Measurements from ENCODE around the gene UVRAG.

The UVRAG gene

DNA sequence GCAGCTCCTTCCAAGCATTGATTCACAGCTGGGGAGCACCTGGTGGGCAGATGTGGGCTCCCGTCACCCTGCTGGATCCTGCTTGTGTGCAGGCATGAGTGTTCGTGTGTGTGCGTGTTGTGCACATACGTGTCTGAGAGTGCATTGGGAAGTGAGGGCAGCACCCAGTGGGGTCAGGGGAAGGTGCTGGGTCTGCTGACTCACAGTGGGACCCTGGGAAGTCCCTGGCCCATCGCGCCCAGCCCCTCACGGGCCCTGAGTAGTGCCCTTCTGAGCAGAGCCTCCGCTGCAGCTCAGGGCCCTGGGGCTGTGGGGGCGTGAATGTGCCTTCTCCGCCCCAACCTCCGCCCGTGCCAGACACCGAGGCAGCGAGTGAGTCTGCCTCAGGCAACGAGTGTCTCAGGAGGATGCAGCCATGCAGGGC is 354.5 kb downstream of the UVRAG start:
- H3K9me3 Mint-ChIP-seq, result no peaks in the 10 kb centered on the region
- H3K27me3 Mint-ChIP-seq, result no peaks in the 10 kb centered on the region
- no peak overlapping the region for H3K27ac Mint-ChIP-seq
- no peak overlapping the region for H3K4me3 Mint-ChIP-seq
- no peaks in the 10 kb centered on the region for H3K36me3 Mint-ChIP-seq (ENCODE audit: low read depth)
- H3K4me1 Mint-ChIP-seq (ENCODE audit: low read depth), result peaks cover 2% of the 10 kb centered on the region

GRCh38 chr11:76170468-76170867 is 355.5 kb downstream of the UVRAG start:
- H3K4me3 Mint-ChIP-seq, result no peak overlapping the region
- H3K36me3 Mint-ChIP-seq (ENCODE audit: low read depth), result no peaks in the 10 kb centered on the region
- no peaks in the 10 kb centered on the region for H3K27me3 Mint-ChIP-seq
- H3K9me3 Mint-ChIP-seq, result no peaks in the 10 kb centered on the region
- no peak overlapping the region for H3K27ac Mint-ChIP-seq
- H3K4me1 Mint-ChIP-seq (ENCODE audit: low read depth), result peaks cover 3% of the 10 kb centered on the region

DNA sequence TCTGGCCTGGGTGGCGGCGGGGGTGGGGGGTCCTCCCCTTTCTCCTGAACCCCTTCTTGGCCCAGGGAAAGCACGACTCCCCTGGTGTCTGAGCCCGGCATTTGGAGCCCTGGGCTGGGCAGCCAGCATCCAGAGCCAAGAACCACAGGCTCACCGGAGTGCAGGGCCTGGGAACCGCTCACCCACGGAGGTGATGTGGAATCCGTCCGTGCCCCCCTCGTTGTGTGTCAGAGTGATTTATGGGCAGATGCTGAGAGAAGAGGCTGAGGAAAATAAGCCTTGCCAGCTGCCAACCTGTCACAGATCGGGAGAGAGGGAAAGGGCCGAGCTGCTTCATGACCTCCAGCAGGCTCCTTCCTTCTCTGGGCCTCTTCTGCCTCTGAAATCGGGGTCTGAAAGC is 357.6 kb downstream of the UVRAG start:
- Mint-ChIP-seq H3K27me3 (no peaks in the 10 kb centered on the region), H3K27ac (no peak overlapping the region), H3K4me1 (ENCODE audit: low read depth) (peaks cover 3% of the 10 kb centered on the region), H3K4me3 (no peak overlapping the region), H3K36me3 (ENCODE audit: low read depth) (no peaks in the 10 kb centered on the region), H3K9me3 (no peaks in the 10 kb centered on the region)

GRCh38 chr11:76173663-76174062 is 358.7 kb downstream of the UVRAG start:
- Mint-ChIP-seq H3K27ac (no peak overlapping the region), H3K4me3 (no peak overlapping the region), H3K4me1 (ENCODE audit: low read depth) (peaks cover 3% of the 10 kb centered on the region), H3K36me3 (ENCODE audit: low read depth) (no peaks in the 10 kb centered on the region), H3K9me3 (no peaks in the 10 kb centered on the region), H3K27me3 (no peaks in the 10 kb centered on the region)

GRCh38 chr11:76174330-76174729 is 359.3 kb downstream of the UVRAG start:
- Mint-ChIP-seq H3K9me3 (no peaks in the 10 kb centered on the region), H3K27ac (no peak overlapping the region), H3K36me3 (ENCODE audit: low read depth) (no peaks in the 10 kb centered on the region), H3K27me3 (no peaks in the 10 kb centered on the region), H3K4me3 (no peak overlapping the region), H3K4me1 (ENCODE audit: low read depth) (peaks cover 3% of the 10 kb centered on the region)

DNA sequence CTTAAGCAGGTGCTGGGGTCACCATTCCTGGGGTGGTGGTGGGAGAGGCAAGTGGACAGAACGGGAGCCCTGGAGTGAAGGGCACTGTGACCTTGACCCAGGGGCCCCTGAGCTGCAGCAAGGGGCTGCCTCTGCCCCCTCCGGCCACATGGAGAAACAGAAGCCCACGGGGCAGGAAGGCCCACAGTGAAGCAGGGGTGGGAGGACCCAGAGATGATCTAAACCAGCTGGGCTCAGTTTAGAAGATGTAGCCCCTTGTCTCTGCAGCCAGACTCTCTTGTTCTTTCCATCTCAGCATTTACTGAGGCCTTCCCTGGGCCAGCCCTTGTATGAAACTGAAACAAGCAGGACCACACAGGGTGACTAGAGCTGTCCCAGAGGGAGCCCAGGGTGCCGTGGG is 360.8 kb downstream of the UVRAG start:
- peaks cover 3% of the 10 kb centered on the region for H3K4me1 Mint-ChIP-seq (ENCODE audit: low read depth)
- H3K4me3 Mint-ChIP-seq, result no peak overlapping the region
- no peaks in the 10 kb centered on the region for H3K9me3 Mint-ChIP-seq
- no peak overlapping the region for H3K27ac Mint-ChIP-seq
- H3K36me3 Mint-ChIP-seq (ENCODE audit: low read depth), result no peaks in the 10 kb centered on the region
- no peaks in the 10 kb centered on the region for H3K27me3 Mint-ChIP-seq

DNA sequence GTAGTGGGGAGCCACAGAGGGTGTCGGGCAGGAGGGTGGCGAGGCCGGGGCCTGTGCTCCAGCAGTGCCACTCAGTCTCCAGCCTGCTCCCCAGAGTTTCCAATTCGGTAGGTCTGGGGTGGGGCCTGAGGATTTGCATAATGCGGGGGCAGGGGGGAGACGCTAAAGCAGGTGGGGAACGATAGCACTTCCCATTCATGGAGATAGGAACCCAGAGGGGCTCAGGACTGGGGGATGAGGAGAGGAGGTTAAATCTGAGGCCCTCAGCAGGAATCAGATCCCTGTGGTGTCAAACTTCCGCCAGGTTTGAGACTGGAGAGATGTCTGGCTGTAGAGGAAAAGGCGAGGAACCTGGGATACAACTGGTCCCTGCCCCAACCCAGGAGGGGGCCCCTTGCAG is 361.5 kb downstream of the UVRAG start:
- no peaks in the 10 kb centered on the region for H3K27me3 Mint-ChIP-seq
- no peaks in the 10 kb centered on the region for H3K9me3 Mint-ChIP-seq
- no peak overlapping the region for H3K4me3 Mint-ChIP-seq
- H3K36me3 Mint-ChIP-seq (ENCODE audit: low read depth), result no peaks in the 10 kb centered on the region
- H3K4me1 Mint-ChIP-seq (ENCODE audit: low read depth), result peaks cover 3% of the 10 kb centered on the region
- no peak overlapping the region for H3K27ac Mint-ChIP-seq

DNA sequence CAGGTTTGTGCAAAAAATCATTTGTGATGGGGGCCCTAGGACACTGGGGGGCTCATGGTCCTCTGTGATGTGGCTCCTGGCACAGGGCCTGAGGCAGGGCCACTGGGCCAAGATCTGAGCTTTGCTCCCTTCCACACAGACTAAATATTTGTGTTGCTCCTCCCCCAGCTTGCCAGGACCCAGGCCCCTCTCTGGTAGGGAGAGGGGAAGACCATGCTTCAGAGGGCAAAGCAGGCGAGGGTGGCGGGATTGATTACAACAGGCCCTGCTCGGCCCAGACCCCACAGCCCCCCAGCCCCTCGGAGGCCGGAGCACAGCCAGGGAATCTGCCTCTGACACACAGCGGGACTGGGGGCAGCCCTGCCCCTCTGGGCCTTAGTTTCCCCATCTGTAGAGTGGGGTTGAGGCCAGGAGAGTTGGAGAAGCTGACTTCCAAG is 362.3 kb downstream of the UVRAG start:
- Mint-ChIP-seq H3K27me3 (no peaks in the 10 kb centered on the region), H3K4me3 (no peak overlapping the region), H3K4me1 (ENCODE audit: low read depth) (peaks cover 3% of the 10 kb centered on the region), H3K27ac (no peak overlapping the region), H3K36me3 (ENCODE audit: low read depth) (no peaks in the 10 kb centered on the region), H3K9me3 (no peaks in the 10 kb centered on the region)

GRCh38 chr11:76179147-76179546 is 364.1 kb downstream of the UVRAG start:
- Mint-ChIP-seq H3K27ac (no peak overlapping the region), H3K36me3 (ENCODE audit: low read depth) (no peaks in the 10 kb centered on the region), H3K27me3 (no peaks in the 10 kb centered on the region), H3K9me3 (no peaks in the 10 kb centered on the region), H3K4me1 (ENCODE audit: low read depth) (peaks cover 3% of the 10 kb centered on the region), H3K4me3 (no peak overlapping the region)

DNA sequence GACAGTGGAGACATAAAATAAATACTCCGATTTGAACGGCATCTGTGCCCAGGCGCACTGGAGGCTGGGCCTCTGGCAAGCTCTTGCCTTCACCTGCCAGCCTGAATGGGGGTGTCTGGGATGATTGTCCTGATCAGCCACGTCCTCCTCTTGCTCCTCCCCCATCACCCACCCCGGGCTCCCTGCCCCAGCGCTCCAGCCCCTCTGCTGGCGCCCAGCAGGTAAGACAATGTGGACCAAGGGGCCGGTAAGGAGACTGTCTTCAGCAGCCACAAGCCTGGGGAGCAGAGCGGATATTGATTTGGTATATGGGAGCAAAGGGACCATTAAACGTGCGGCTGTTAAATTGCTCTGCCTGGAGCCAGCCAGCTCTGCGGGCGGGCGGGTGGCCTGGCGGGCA is 366.4 kb downstream of the UVRAG start:
- H3K36me3 Mint-ChIP-seq (ENCODE audit: low read depth), result no peaks in the 10 kb centered on the region
- no peak overlapping the region for H3K4me3 Mint-ChIP-seq
- H3K27ac Mint-ChIP-seq, result no peak overlapping the region
- H3K4me1 Mint-ChIP-seq (ENCODE audit: low read depth), result no peaks in the 10 kb centered on the region
- no peaks in the 10 kb centered on the region for H3K27me3 Mint-ChIP-seq
- H3K9me3 Mint-ChIP-seq, result no peaks in the 10 kb centered on the region

DNA sequence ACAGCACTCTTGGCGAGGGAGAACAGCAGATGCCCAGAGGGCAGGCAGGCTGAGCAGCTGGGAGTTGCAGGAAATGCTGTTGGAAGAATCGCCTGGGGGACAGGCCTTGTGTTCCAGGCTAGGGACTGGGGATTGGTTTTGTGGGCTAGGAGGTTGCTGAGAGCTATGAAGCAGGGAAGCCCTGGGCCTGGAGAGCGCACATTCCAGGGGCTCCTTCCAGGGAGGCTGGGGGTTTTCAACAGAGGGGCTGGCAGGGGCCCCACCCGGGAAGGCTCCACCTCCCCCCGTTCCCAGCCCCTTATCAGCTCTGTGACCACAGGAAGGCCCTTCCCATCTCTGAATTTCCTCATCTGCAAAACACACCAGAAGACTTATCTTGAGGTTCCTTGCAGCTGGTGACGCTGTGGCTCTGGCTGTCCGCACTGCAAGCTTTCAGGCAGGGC is 369.6 kb downstream of the UVRAG start:
- H3K27me3 Mint-ChIP-seq, result no peaks in the 10 kb centered on the region
- no peaks in the 10 kb centered on the region for H3K36me3 Mint-ChIP-seq (ENCODE audit: low read depth)
- no peak overlapping the region for H3K4me3 Mint-ChIP-seq
- no peak overlapping the region for H3K27ac Mint-ChIP-seq
- no peaks in the 10 kb centered on the region for H3K4me1 Mint-ChIP-seq (ENCODE audit: low read depth)
- no peaks in the 10 kb centered on the region for H3K9me3 Mint-ChIP-seq

DNA sequence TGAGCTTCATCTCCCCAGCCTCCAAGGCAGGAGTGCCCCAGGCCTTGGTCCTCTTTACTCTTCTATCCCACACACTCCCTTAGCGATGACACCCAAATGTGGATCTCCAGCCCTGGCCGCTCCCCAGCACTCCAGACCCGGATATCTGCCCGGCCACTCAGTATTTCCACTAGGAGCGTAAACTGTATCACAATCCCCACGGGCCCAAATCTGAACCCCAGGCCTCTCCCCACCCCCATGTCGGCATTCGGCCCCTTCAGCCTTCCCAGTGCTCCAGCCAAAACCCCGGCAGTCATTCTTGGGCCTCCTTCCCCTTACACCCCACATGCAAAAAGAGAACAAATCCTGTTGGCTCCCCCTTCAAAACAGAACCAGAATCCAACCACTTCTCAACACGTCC is 370.5 kb downstream of the UVRAG start:
- no peak overlapping the region for H3K4me3 Mint-ChIP-seq
- no peaks in the 10 kb centered on the region for H3K27me3 Mint-ChIP-seq
- H3K4me1 Mint-ChIP-seq (ENCODE audit: low read depth), result no peaks in the 10 kb centered on the region
- no peaks in the 10 kb centered on the region for H3K9me3 Mint-ChIP-seq
- no peak overlapping the region for H3K27ac Mint-ChIP-seq
- no peaks in the 10 kb centered on the region for H3K36me3 Mint-ChIP-seq (ENCODE audit: low read depth)

GRCh38 chr11:76185931-76186401 is 371.0 kb downstream of the UVRAG start:
- no peaks in the 10 kb centered on the region for H3K27me3 Mint-ChIP-seq
- no peaks in the 10 kb centered on the region for H3K9me3 Mint-ChIP-seq
- no peaks in the 10 kb centered on the region for H3K36me3 Mint-ChIP-seq (ENCODE audit: low read depth)
- no peaks in the 10 kb centered on the region for H3K4me1 Mint-ChIP-seq (ENCODE audit: low read depth)
- H3K4me3 Mint-ChIP-seq, result no peak overlapping the region
- no peak overlapping the region for H3K27ac Mint-ChIP-seq

DNA sequence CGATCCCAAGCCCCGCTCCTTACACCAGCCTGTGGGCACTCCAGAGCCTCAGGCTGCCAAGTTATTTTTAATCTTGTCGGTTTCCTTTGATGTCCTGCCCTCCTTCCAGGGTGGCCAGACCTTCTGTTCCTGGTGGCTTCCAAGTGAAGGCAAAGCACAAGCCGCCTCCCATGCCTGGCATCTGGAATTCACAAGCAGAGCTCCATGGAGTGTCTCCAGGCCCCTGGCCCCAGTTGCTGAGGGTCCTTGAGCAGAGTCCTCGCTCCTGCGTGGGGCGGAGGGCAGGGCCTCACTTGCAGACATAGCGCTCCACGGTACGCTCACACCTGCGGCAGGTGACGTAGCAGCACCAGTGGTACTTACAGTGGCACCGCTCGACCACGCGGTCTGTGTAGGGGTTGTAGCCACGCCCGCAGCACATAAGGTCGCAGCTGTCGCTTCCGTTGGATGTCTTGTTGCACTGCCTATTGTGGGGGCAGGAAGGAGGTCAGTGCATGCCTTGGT is 371.8 kb downstream of the UVRAG start:
- no peaks in the 10 kb centered on the region for H3K4me1 Mint-ChIP-seq (ENCODE audit: low read depth)
- H3K36me3 Mint-ChIP-seq (ENCODE audit: low read depth), result no peaks in the 10 kb centered on the region
- H3K9me3 Mint-ChIP-seq, result no peaks in the 10 kb centered on the region
- H3K27ac Mint-ChIP-seq, result no peak overlapping the region
- no peaks in the 10 kb centered on the region for H3K27me3 Mint-ChIP-seq
- H3K4me3 Mint-ChIP-seq, result no peak overlapping the region

- Mint-ChIP-seq H3K4me1 (ENCODE audit: low read depth) (no peaks in the 10 kb centered on the region), H3K27me3 (no peaks in the 10 kb centered on the region), H3K9me3 (no peaks in the 10 kb centered on the region), H3K36me3 (ENCODE audit: low read depth) (no peaks in the 10 kb centered on the region), H3K4me3 (no peak overlapping the region), H3K27ac (no peak overlapping the region)
These were observed 373.9 kb downstream of the UVRAG start for GRCh38 chr11:76188873-76189272.

- Mint-ChIP-seq H3K27ac (no peak overlapping the region), H3K4me3 (no peak overlapping the region), H3K4me1 (ENCODE audit: low read depth) (no peaks in the 10 kb centered on the region), H3K9me3 (no peaks in the 10 kb centered on the region), H3K27me3 (no peaks in the 10 kb centered on the region), H3K36me3 (ENCODE audit: low read depth) (no peaks in the 10 kb centered on the region)
These were observed 374.7 kb downstream of the UVRAG start for GRCh38 chr11:76189682-76190081.
